ENCODE results near the gene PPM1B.
"Not testable (repeated sequence)": the region's sequence is repeated elsewhere in the genome, so short reads cannot be mapped to it uniquely, and the experiment has no call there.

PPM1B gene

GRCh38 chr2:44168681-44169154 is at the start of gene PPM1B:
TSS of gene PPM1B (plus strand) at chr2:44168875. CDS start at chr2:44201200, 32,325 bp downstream.
- no peak for DNase-seq (ENCODE audit: low read depth)

GRCh38 chr2:44119878-44120277 is 48.8 kb upstream of the PPM1B start:
- no peak for DNase-seq (ENCODE audit: low read depth)

- peak; percentile 86 for DNase-seq (ENCODE audit: low read depth)
Observed at GRCh38 chr2:44120428-44120827, 48.2 kb upstream of the PPM1B start.

- DNase-seq (ENCODE audit: low read depth), result no peak
Observed at GRCh38 chr2:44121899-44122298, 46.8 kb upstream of the PPM1B start.

- DNase-seq (ENCODE audit: low read depth), result no peak
Observed at GRCh38 chr2:44124500-44124899, 44.2 kb upstream of the PPM1B start.

- DNase-seq (ENCODE audit: low read depth), result no peak
Observed at GRCh38 chr2:44126106-44126797, 42.4 kb upstream of the PPM1B start.

- DNase-seq (ENCODE audit: low read depth), result peak; percentile 52
Observed at GRCh38 chr2:44130441-44130840, 38.2 kb upstream of the PPM1B start.

- DNase-seq (ENCODE audit: low read depth), result peak; percentile 11
Observed at GRCh38 chr2:44131177-44131576, 37.5 kb upstream of the PPM1B start.

GRCh38 chr2:44133602-44134001 is 35.1 kb upstream of the PPM1B start:
- DNase-seq (ENCODE audit: low read depth), result not testable (repeated sequence)

GRCh38 chr2:44134848-44135247 is 33.8 kb upstream of the PPM1B start:
- DNase-seq (ENCODE audit: low read depth), result no peak

- DNase-seq (ENCODE audit: low read depth), result no peak
Observed at GRCh38 chr2:44135296-44135695, 33.4 kb upstream of the PPM1B start.

- peak; percentile 72 for DNase-seq (ENCODE audit: low read depth)
Observed at GRCh38 chr2:44135771-44136170, 32.9 kb upstream of the PPM1B start.

- DNase-seq (ENCODE audit: low read depth), result peak; percentile 39
Observed at GRCh38 chr2:44136252-44136651, 32.4 kb upstream of the PPM1B start.

GRCh38 chr2:44137048-44137447 is 31.6 kb upstream of the PPM1B start:
- DNase-seq (ENCODE audit: low read depth), result no peak

GRCh38 chr2:44137872-44138551 is 30.7 kb upstream of the PPM1B start:
- no peak for DNase-seq (ENCODE audit: low read depth)

- no peak for DNase-seq (ENCODE audit: low read depth)
Observed at GRCh38 chr2:44139741-44140140, 28.9 kb upstream of the PPM1B start.

GRCh38 chr2:44142306-44142705 is 26.4 kb upstream of the PPM1B start:
- DNase-seq (ENCODE audit: low read depth), result no peak

GRCh38 chr2:44143701-44144100 is 25.0 kb upstream of the PPM1B start:
- no peak for DNase-seq (ENCODE audit: low read depth)

- DNase-seq (ENCODE audit: low read depth), result no peak
Observed at GRCh38 chr2:44148999-44149398, 19.7 kb upstream of the PPM1B start.

- no peak for DNase-seq (ENCODE audit: low read depth)
Observed at GRCh38 chr2:44150473-44150872, 18.2 kb upstream of the PPM1B start.

GRCh38 chr2:44152865-44153669 is 15.6 kb upstream of the PPM1B start:
- DNase-seq (ENCODE audit: low read depth), result no peak

GRCh38 chr2:44155666-44156446 is 12.8 kb upstream of the PPM1B start:
- DNase-seq (ENCODE audit: low read depth), result no peak
